ENCODE measurements around the gene TOR1AIP2. TPM values are rescaled to one million over a fixed set of nuclear protein-coding genes. Genes with fewer than 3 reads are reported as not detected.

The TOR1AIP2 gene
- total RNA-seq, 2 donors from 2014 or later: 48.6 to 51.4 TPM

DNA sequence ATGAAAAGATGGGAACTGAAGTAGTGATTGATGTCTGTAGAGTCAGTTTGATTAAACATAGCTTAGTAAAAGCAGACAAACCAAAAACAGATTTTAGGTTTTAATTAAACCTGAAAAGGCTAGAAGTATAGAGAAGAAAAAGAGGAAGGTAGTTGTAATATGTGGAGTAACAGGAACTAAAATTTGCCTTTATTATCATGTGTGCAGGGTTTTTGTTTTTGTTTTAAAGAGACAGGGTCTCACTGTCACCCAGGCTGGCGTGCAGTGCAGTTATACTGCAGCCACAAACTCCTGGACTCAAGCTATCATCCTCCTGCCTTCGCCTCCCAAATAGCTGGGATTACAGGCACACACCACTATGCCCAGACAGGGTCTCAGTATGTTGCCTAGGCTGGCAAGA is 10.5 kb upstream of the TOR1AIP2 start:
- no peak for ATAC-seq (replicated peaks in 1 of 2)
- peak overlapping the region; percentile 64 for H3K27ac Mint-ChIP-seq

DNA sequence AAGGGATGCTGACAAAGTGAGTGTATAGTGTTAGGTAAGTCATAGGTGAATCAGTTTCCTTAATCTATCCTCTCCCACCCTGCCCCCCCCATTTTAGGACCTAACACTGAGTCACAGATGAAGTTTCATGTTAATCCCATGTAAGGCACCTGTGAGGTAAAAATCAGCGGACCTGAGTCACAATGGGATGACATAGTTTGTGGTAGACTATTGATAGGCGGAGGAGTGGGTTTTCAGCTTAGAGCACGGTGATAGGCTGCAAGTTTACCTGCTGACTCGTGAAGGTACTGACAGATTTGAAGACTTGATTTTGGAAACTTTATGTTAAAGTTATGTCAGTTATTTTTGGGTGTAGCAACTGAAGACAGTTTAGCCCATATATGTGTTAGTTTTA is 6.1 kb upstream of the TOR1AIP2 start:
- Mint-ChIP-seq H3K9me3 (no peaks in the 10 kb centered on the region), H3K27me3 (ENCODE audit: low read depth) (no peaks in the 10 kb centered on the region), H3K27ac (peak overlapping the region; percentile 88), H3K4me1 (ENCODE audit: low read depth) (peaks cover 73% of the 10 kb centered on the region), H3K36me3 (ENCODE audit: insufficient read depth in 2 of 2) (peaks cover 9 to 28% of the 10 kb centered on the region in 2 donors), H3K4me3 (peak overlapping the region; percentile 91 to 92)
- ATAC-seq (replicated peaks in 1 of 2) (peak; percentile 55 to 62), DNase-seq (peak; percentile 70 to 74)

More for the DNA sequence above, 10.5 kb upstream of the TOR1AIP2 start:
- Mint-ChIP-seq H3K4me1 (ENCODE audit: low read depth) (peaks cover 45% of the 10 kb centered on the region), H3K4me3 (peak overlapping the region in 1 of 2 donors; percentile 16), H3K36me3 (ENCODE audit: insufficient read depth in 2 of 2) (peaks cover 6 to 34% of the 10 kb centered on the region in 2 donors), H3K27me3 (ENCODE audit: low read depth) (no peaks in the 10 kb centered on the region), H3K9me3 (no peaks in the 10 kb centered on the region)
- DNase-seq: no peak

DNA sequence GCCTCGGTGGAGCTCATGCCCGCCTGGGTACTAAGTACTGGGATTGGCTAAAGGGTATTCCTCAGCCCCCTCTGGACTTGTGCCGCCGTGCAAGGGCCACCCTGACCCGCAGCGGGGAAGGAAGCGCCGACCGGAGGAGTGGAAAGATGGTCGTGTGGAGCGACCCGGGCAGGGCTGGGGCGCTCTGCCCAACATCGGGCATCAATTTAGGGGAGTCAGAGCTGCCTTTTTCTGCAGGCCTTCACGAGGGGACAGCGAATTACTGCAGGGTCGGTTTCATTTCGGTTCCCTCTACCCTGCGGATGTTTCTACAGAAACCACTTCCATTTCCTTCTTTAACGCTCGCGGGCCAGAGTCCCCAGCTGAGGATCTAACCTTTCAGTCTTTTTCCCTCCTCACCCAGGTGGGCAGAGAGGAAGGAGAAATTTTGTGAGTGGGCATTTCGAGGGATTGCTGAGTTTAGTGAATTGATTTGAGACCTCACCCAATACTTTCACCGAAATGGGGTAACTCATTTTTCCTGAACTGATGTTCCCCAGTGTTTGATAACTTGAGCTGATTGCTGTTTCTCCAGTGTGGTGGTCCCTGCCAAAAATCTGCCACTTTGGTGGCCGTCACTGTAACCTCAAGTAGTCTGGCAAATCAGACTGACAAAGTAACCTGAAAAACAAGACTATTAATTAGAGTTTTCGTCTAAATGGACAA is 5.6 kb upstream of the TOR1AIP2 start:
- H3K4me1 Mint-ChIP-seq (ENCODE audit: low read depth): peaks cover 79% of the 10 kb centered on the region
- peaks cover 9 to 28% of the 10 kb centered on the region in 2 donors for H3K36me3 Mint-ChIP-seq (ENCODE audit: insufficient read depth in 2 of 2)
- no peak for ATAC-seq (replicated peaks in 1 of 2)
- no peaks in the 10 kb centered on the region for H3K9me3 Mint-ChIP-seq
- no peak for DNase-seq
- peak overlapping the region; percentile 91 to 92 for H3K4me3 Mint-ChIP-seq
- H3K27me3 Mint-ChIP-seq (ENCODE audit: low read depth): no peaks in the 10 kb centered on the region
- peak overlapping the region; percentile 88 for H3K27ac Mint-ChIP-seq

DNA sequence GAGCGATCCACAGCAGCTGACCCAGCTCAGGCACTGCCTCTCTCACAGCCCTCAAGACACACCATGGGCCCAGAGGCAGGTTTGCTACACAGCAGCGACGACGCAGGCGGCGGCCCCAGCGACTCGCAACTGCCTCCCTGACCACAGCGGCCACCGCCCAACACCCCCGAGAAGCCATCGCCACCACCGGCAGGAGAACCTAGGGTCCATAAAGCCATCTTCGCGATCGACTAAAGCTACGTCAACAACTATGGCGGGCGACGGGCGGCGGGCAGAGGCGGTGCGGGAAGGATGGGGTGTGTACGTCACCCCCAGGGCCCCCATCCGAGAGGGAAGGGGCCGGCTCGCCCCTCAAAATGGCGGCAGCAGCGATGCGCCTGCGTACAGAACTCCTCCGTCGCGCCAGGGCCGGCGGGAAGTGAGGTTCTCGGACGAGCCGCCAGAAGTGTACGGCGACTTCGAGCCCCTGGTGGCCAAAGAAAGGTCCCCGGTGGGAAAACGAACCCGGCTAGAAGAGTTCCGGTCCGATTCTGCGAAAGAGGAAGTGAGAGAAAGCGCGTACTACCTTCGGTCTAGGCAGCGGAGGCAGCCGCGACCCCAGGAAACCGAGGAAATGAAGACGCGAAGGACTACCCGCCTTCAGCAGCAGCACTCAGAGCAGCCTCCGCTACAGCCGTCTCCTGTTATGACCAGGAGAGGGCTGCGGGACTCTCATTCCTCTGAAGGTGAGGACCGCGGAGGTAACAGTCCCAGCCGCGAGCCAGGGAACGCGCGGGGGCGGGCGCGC is 4.8 kb upstream of the TOR1AIP2 start, which contains the start of gene TOR1AIP1:
TOR1AIP1 (plus strand) TSS at position 33 of the 787 bp plus-strand sequence; CDS start at position 251, 218 bp downstream.
- H3K27me3 Mint-ChIP-seq (ENCODE audit: low read depth): no peaks in the 10 kb centered on the region
- peak within 1 kb of the TSS; percentile 88 for H3K27ac Mint-ChIP-seq
- peak within 1 kb of the TSS; percentile 91 to 92 for H3K4me3 Mint-ChIP-seq
- H3K9me3 Mint-ChIP-seq: no peaks in the 10 kb centered on the region
- ATAC-seq (replicated peaks in 1 of 2) (peak; percentile 80 to 82), DNase-seq (peak; percentile 97 to 98)
- H3K36me3 Mint-ChIP-seq (ENCODE audit: insufficient read depth in 2 of 2): peaks cover 9 to 24% of the 10 kb centered on the region in 2 donors
- peaks cover 78% of the 10 kb centered on the region for H3K4me1 Mint-ChIP-seq (ENCODE audit: low read depth)

DNA sequence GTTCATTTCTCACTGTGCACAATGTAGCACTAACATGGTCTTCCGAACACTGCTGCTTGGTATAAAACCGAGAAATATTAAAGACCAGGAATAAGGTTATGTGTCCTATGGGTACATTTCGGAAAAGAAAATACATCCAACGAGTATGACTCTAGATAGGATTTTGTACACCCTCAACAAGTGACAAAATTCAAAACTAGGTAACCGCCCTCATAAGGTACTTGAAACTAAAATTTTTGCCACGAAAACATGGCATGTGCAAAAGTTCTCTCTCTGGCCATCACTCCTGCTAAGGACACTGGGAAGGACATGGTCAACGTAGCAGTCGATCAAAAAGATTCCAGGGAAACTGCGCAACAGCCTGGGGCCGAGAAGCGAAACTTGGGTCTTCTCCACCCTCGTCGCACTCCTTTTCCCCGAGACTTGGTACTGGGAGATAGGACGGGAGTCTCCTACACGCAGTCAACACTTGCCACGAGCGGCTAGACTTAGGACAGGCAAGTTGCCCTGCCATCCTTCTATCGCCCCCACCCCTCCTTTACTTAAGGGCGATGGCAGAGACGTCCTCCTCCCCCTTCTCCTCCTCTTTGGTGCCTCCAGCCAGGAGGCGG is 4.1 kb upstream of the TOR1AIP2 start:
- DNase-seq (no peak), ATAC-seq (replicated peaks in 1 of 2) (peak in 1 of 2 donors; percentile 5)
- Mint-ChIP-seq H3K4me1 (ENCODE audit: low read depth) (peaks cover 71% of the 10 kb centered on the region), H3K9me3 (no peaks in the 10 kb centered on the region), H3K27me3 (ENCODE audit: low read depth) (no peaks in the 10 kb centered on the region), H3K27ac (peak overlapping the region; percentile 88), H3K4me3 (peak overlapping the region; percentile 91 to 92), H3K36me3 (ENCODE audit: insufficient read depth in 2 of 2) (peaks cover 9 to 24% of the 10 kb centered on the region in 2 donors)

DNA sequence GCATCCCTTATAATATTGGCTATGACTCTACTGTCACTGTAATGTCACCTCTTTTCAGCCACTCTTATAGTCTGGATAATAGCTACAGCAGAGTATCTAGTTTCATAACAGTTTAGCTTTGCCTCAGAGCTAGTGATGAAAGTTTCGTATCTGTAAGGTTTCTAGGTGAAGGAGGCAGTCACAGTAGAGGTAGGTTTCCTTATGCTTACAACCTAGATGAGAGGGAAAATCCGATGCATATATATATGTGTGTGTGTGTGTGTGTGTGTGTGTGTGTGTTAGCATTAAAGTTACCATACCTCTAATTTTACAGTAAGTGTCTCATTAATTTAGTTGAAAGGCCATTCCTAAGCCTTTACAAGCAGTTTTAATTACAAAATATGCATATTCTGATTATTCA is 2.2 kb upstream of the TOR1AIP2 start:
- Mint-ChIP-seq H3K27ac (peak overlapping the region; percentile 55), H3K9me3 (no peaks in the 10 kb centered on the region), H3K4me1 (ENCODE audit: low read depth) (peaks cover 64% of the 10 kb centered on the region)

DNA sequence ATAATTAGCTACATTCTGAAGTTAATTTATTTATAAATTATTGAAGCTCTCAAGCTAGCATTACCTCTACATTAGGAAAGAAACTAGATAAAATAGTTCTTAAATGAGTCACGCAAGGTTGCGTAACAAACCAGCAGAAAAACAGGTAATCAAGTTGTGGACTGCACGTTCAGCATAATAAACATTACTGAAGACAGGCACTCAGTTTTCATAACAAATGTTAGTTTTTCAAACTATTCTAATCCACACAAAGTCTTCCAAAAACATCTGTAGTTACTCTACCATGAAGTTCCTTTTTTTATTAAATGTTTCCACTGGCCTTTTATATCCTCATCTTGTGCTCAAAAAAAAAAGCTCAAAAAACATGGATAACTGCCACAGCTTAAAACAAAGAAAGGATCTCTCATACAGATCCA is 1.3 kb downstream of the TOR1AIP2 start:
- H3K4me1 Mint-ChIP-seq (ENCODE audit: low read depth): peaks cover 65% of the 10 kb centered on the region
- peaks cover 3 to 15% of the 10 kb centered on the region in 2 donors for H3K36me3 Mint-ChIP-seq (ENCODE audit: insufficient read depth in 2 of 2)
- ATAC-seq (replicated peaks in 1 of 2): no peak
- no peaks in the 10 kb centered on the region for H3K27me3 Mint-ChIP-seq (ENCODE audit: low read depth)
- peak overlapping the region; percentile 84 to 94 for H3K4me3 Mint-ChIP-seq
- H3K9me3 Mint-ChIP-seq: no peaks in the 10 kb centered on the region
- no peak for DNase-seq
- H3K27ac Mint-ChIP-seq: peak overlapping the region; percentile 75

More for the DNA sequence above, 2.2 kb upstream of the TOR1AIP2 start:
- peak overlapping the region; percentile 17 for H3K4me3 Mint-ChIP-seq
- H3K27me3 Mint-ChIP-seq (ENCODE audit: low read depth): no peaks in the 10 kb centered on the region
- ATAC-seq (replicated peaks in 1 of 2): no peak
- H3K36me3 Mint-ChIP-seq (ENCODE audit: insufficient read depth in 2 of 2): peaks cover 8 to 21% of the 10 kb centered on the region in 2 donors
- DNase-seq: no peak

DNA sequence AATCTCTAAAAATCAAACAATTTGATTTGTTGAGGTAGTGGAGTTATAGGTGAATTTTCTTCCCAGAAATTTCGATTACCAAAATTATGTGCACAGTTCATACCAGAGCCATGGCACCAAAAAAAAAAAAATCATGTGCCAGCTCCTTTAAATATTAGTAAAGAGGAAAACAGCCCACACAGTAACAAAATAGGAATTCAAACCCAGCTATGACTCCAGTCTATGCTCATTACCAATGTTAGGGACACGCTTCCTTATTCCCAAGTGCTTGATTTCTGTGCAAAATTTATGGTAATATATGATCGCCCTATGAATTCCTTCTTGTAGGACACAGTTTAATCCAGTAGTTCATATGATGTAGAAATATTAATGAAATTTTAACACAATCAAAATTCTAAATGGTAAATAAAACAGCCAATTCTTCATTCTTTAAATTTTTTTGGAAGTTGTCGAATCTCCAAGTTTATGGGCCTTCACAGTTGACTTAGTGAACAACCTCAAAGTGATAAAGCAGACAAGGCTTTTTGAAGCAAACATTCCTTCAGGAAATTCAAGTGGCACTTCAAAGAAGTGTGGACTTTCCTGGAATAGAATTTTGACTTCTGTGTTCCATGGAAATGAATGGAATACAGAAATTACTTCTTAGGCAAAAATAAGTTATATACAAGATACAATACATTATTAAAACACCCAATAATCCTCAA is 1.9 kb downstream of the TOR1AIP2 start:
- Mint-ChIP-seq H3K27me3 (ENCODE audit: low read depth) (no peaks in the 10 kb centered on the region), H3K36me3 (ENCODE audit: insufficient read depth in 2 of 2) (peaks cover 3 to 15% of the 10 kb centered on the region in 2 donors), H3K27ac (peak overlapping the region; percentile 28), H3K4me3 (peak overlapping the region in 1 of 2 donors; percentile 29), H3K9me3 (no peaks in the 10 kb centered on the region), H3K4me1 (ENCODE audit: low read depth) (peaks cover 62% of the 10 kb centered on the region)
- DNase-seq (no peak), ATAC-seq (replicated peaks in 1 of 2) (no peak)

DNA sequence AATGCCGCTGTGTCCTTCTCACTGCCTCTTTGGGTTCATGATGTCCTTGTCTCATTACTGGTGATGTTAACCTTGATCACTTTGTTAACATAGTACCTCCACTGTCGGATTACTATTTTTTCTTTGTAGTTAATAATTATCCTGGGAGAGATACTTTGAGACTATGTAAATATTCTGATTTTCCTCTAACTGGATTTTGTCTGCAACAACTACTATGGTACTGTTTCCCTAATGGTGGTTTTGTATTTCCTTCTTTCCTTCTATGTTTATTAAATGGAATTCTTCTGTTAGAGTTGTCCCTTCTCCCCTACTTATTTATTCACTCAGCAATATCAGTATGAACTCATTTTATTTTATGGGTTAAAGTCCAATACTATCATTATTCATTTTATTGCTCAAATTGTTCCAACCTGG is 4.2 kb downstream of the TOR1AIP2 start:
- H3K4me1 Mint-ChIP-seq (ENCODE audit: low read depth): peaks cover 41% of the 10 kb centered on the region
- H3K27ac Mint-ChIP-seq: peak overlapping the region; percentile 84
- no peak for ATAC-seq (replicated peaks in 1 of 2)

DNA sequence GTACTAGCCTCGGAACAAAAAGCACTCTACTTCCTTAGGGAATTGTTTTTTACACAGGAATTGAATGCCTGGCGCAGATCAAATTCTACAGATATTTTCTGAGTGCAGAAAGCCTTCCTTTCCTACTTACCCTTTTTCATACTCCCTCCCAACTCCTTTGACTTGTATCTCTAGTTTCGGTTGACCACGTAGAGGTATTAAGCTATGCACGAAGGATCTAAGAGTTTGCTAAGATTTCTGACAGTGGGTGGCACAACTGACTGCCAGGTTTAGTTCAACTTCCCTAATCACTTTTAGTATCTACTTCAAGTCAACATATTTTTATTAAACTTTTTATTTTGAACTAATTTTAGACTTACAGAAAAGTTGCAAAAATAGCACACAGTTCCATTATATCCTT is 5.0 kb downstream of the TOR1AIP2 start:
- H3K36me3 Mint-ChIP-seq (ENCODE audit: insufficient read depth in 2 of 2): peaks cover 3 to 17% of the 10 kb centered on the region in 2 donors
- H3K4me1 Mint-ChIP-seq (ENCODE audit: low read depth): peaks cover 38% of the 10 kb centered on the region
- no peak for ATAC-seq (replicated peaks in 1 of 2)
- no peak overlapping the region for H3K27ac Mint-ChIP-seq
- no peaks in the 10 kb centered on the region for H3K27me3 Mint-ChIP-seq (ENCODE audit: low read depth)
- no peaks in the 10 kb centered on the region for H3K9me3 Mint-ChIP-seq
- DNase-seq: no peak
- no peak overlapping the region for H3K4me3 Mint-ChIP-seq

More for the DNA sequence above, 4.2 kb downstream of the TOR1AIP2 start:
- Mint-ChIP-seq H3K36me3 (ENCODE audit: insufficient read depth in 2 of 2) (peaks cover 3 to 16% of the 10 kb centered on the region in 2 donors), H3K4me3 (no peak overlapping the region), H3K9me3 (no peaks in the 10 kb centered on the region), H3K27me3 (ENCODE audit: low read depth) (no peaks in the 10 kb centered on the region)
- DNase-seq: no peak

DNA sequence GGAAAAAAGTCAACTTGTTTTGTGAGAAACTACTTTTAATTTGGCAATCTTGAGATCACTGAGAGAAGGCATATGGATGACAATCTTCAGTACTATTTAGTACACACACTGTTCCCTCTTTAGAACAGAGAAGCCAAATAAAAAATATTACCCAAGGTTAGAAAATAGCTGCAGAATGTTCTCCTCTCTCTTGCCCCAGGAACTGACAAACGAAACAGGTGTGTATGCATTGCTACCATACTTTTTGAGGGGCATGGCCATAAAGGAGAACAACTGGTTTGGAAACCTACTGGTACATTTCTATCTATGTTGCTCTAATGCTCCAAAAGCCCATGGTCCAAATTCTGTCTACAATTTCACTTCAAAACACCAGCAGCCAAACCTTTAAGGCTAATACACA is 5.7 kb downstream of the TOR1AIP2 start:
- ATAC-seq (replicated peaks in 1 of 2) (no peak), DNase-seq (no peak)
- Mint-ChIP-seq H3K9me3 (no peaks in the 10 kb centered on the region), H3K4me1 (ENCODE audit: low read depth) (peaks cover 38% of the 10 kb centered on the region), H3K27ac (no peak overlapping the region), H3K27me3 (ENCODE audit: low read depth) (no peaks in the 10 kb centered on the region), H3K36me3 (ENCODE audit: insufficient read depth in 2 of 2) (peaks cover 3 to 17% of the 10 kb centered on the region in 2 donors), H3K4me3 (no peak overlapping the region)

DNA sequence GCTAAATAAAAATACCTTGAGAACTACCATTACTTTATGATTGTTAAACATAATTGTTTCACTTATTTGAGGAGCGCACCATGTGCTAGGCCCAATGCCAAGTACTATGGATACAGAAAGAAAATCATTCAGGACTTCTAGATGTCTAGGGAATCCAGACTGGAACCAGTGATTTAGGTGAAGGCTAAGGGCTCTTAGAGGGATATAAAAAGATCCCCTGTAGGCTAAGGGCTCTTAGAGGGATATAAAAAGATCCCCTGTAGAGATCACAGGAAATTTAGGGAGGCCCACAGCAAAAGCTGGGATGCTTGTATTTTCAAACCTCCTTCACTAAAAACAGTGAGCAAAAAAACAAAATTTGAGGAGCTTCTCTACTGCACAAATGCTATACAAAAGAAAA is 6.7 kb downstream of the TOR1AIP2 start:
- DNase-seq (no peak), ATAC-seq (replicated peaks in 1 of 2) (no peak)
- no peaks in the 10 kb centered on the region for H3K27me3 Mint-ChIP-seq (ENCODE audit: low read depth)
- H3K9me3 Mint-ChIP-seq: no peaks in the 10 kb centered on the region
- no peak overlapping the region for H3K4me3 Mint-ChIP-seq
- H3K4me1 Mint-ChIP-seq (ENCODE audit: low read depth): peaks cover 29% of the 10 kb centered on the region
- no peak overlapping the region for H3K27ac Mint-ChIP-seq
- H3K36me3 Mint-ChIP-seq (ENCODE audit: insufficient read depth in 2 of 2): peaks cover 3 to 18% of the 10 kb centered on the region in 2 donors
